SK-N-SH treated with all-trans-retinoic acid at 6 μM for 48 hours (cell line): Measurements from ENCODE around the gene GRK1.

Experiments used
- ATAC-seq: fragments of 200-7000 bp; cut with Tn5 transposase; 3 replicates; pipeline ENCODE4 v1.9.1; 2020; ENCODE audit warnings: mild to moderate bottlenecking, moderate library complexity
- ARNTL ChIP-seq: fragments of 450-650 bp; formaldehyde crosslinking; IDR thresholded peaks from 2 replicates; pipeline ENCODE4 v1.5.0; 2020; ENCODE audit warnings: low read depth, mild to moderate bottlenecking, moderate library complexity, borderline replicate concordance
- BACH2 ChIP-seq: fragments of 250-450 bp; sonication (Bioruptor Pico); IDR thresholded peaks from 2 replicates; pipeline ENCODE4 v1.9.0; 2021; ENCODE audit warnings: mild to moderate bottlenecking, borderline replicate concordance
- CSDC2 ChIP-seq: fragments of 250-450 bp; sonication (Bioruptor Pico); IDR thresholded peaks from 2 replicates; pipeline ENCODE4 v1.5.0; 2020; ENCODE audit warnings: mild to moderate bottlenecking, moderate library complexity
- GLIS3 ChIP-seq: fragments of 250-450 bp; sonication (Bioruptor Pico); IDR thresholded peaks from 2 replicates; pipeline ENCODE4 v1.5.0; 2020; ENCODE audit warnings: mild to moderate bottlenecking, moderate library complexity
- ISL1 ChIP-seq: fragments of 250-450 bp; sonication (Bioruptor Pico); IDR thresholded peaks from 2 replicates; pipeline ENCODE4 v2.1.2; 2022; ENCODE audit warnings: mild to moderate bottlenecking, moderate library complexity
- OSR1 ChIP-seq: fragments of 250-450 bp; sonication (Bioruptor Pico); IDR thresholded peaks from 2 replicates; pipeline ENCODE4 v1.8.0; 2022; ENCODE audit warnings: moderate library complexity, mild to moderate bottlenecking, inconsistent platforms
- PATZ1 ChIP-seq: fragments of 250-450 bp; sonication (Bioruptor Pico); IDR thresholded peaks from 2 replicates; pipeline ENCODE4 v1.8.0; 2020; ENCODE audit warnings: mild to moderate bottlenecking, moderate library complexity, borderline replicate concordance
- POU6F1 ChIP-seq: fragments of 250-450 bp; sonication (Bioruptor Pico); IDR thresholded peaks from 2 replicates; pipeline ENCODE4 v1.8.0; 2021; ENCODE audit warnings: low read depth, mild to moderate bottlenecking, moderate library complexity, borderline replicate concordance
- PPARA ChIP-seq: fragments of 250-450 bp; sonication (Bioruptor Pico); IDR thresholded peaks from 2 replicates; pipeline ENCODE4 v1.5.0; 2020; ENCODE audit warnings: mild to moderate bottlenecking, borderline replicate concordance
- TCF4 ChIP-seq: fragments of 250-450 bp; sonication (Bioruptor Pico); IDR thresholded peaks from 2 replicates; pipeline ENCODE4 v1.8.0; 2021; ENCODE audit warnings: mild to moderate bottlenecking, moderate library complexity, borderline replicate concordance
- TOX ChIP-seq: fragments of 250-450 bp; sonication (Bioruptor Pico); IDR thresholded peaks from 2 replicates; pipeline ENCODE4 v1.8.0; 2021; ENCODE audit warnings: mild to moderate bottlenecking, moderate library complexity, borderline replicate concordance
- TSHZ2 ChIP-seq: fragments of 250-450 bp; sonication (Bioruptor Pico); IDR thresholded peaks from 2 replicates; pipeline ENCODE4 v1.5.0; 2020; ENCODE audit warnings: mild to moderate bottlenecking, moderate library complexity
- ZC3H10 ChIP-seq: fragments of 250-450 bp; sonication (Bioruptor Pico); IDR thresholded peaks from 2 replicates; pipeline ENCODE4 v1.5.1; 2021; ENCODE audit warnings: mild to moderate bottlenecking, moderate library complexity
- ZFP3 ChIP-seq: fragments of 250-450 bp; sonication (Bioruptor Pico); IDR thresholded peaks from 2 replicates; pipeline ENCODE4 v1.5.0; 2020; ENCODE audit warnings: mild to moderate bottlenecking, moderate library complexity
- ZFP30 ChIP-seq: fragments of 450-650 bp; formaldehyde crosslinking; IDR thresholded peaks from 2 replicates; pipeline ENCODE4 v1.5.0; 2022; ENCODE audit warnings: mild to moderate bottlenecking, moderate library complexity
- ZNF565 ChIP-seq: fragments of 450-650 bp; formaldehyde crosslinking; conservative IDR thresholded peaks from 2 replicates; pipeline ENCODE4 v1.5.0; 2020; ENCODE audit warnings: low read depth, mild to moderate bottlenecking, moderate library complexity
- ZNF70 ChIP-seq: fragments of 450-650 bp; formaldehyde crosslinking; IDR thresholded peaks from 2 replicates; pipeline ENCODE4 v1.5.0; 2020; ENCODE audit warnings: mild to moderate bottlenecking, moderate library complexity
- ZNF8 ChIP-seq: fragments of 450-650 bp; formaldehyde crosslinking; IDR thresholded peaks from 2 replicates; pipeline ENCODE4 v1.5.0; 2020; ENCODE audit warnings: mild to moderate bottlenecking, moderate library complexity
- TF ChIP-seq, protein P1 (sequence below): fragments of 250-450 bp; sonication (Bioruptor Pico); IDR thresholded peaks from 2 replicates; pipeline ENCODE4 v1.5.1; 2020; ENCODE audit warnings: low read depth, mild to moderate bottlenecking, moderate library complexity

The GRK1 gene

GRCh38 chr13:113672002-113672651, 5.1 kb downstream of the GRK1 start:
- no peak for TF ChIP-seq TOX
- TF ChIP-seq ZFP30 = no peak
- TF ChIP-seq GLIS3 (CRISPR knock-in tag) = no peak
- TF ChIP-seq, all 23 proteins: peak for 0
- no peak for ATAC-seq

- TF ChIP-seq POU6F1 (CRISPR knock-in tag) = no peak
- TF ChIP-seq, protein P1, sequence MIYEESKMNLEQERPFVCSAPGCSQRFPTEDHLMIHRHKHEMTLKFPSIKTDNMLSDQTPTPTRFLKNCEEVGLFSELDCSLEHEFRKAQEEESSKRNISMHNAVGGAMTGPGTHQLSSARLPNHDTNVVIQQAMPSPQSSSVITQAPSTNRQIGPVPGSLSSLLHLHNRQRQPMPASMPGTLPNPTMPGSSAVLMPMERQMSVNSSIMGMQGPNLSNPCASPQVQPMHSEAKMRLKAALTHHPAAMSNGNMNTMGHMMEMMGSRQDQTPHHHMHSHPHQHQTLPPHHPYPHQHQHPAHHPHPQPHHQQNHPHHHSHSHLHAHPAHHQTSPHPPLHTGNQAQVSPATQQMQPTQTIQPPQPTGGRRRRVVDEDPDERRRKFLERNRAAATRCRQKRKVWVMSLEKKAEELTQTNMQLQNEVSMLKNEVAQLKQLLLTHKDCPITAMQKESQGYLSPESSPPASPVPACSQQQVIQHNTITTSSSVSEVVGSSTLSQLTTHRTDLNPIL (CRISPR knock-in tag) = no peak
- no peak for TF ChIP-seq ZNF565
- TF ChIP-seq OSR1 (CRISPR knock-in tag) = no peak
- no peak for TF ChIP-seq PPARA
- no peak for TF ChIP-seq TSHZ2 (CRISPR knock-in tag)
- TF ChIP-seq, all 23 proteins: peak for 0
- no peak for ATAC-seq
Measured at GRCh38 chr13:113722921-113723320, 55.9 kb downstream of the GRK1 start.

- TF ChIP-seq PPARA (no peak), PATZ1 (CRISPR knock-in tag) (no peak), ZFP3 (CRISPR knock-in tag) (no peak), TCF4 (CRISPR knock-in tag) (no peak), ZNF70 (CRISPR knock-in tag) (no peak), BACH2 (CRISPR knock-in tag) (no peak), ZNF8 (no peak), POU6F1 (CRISPR knock-in tag) (no peak), GLIS3 (CRISPR knock-in tag) (no peak), ZC3H10 (CRISPR knock-in tag) (no peak), ARNTL (no peak), OSR1 (CRISPR knock-in tag) (no peak), CSDC2 (CRISPR knock-in tag) (no peak), TOX (no peak), ISL1 (CRISPR knock-in tag) (no peak), ZFP30 (no peak)
- TF ChIP-seq, protein P1 (CRISPR knock-in tag) = no peak
- ATAC-seq = no peak
Measured at GRCh38 chr13:113723410-113724015, 56.5 kb downstream of the GRK1 start.
